ENCODE data around the gene GPATCH11.
A peak's percentile ranks its signal among the peaks of the same experiment; 100 is the strongest.

Gene GPATCH11

GRCh38 chr2:37080689-37081088 lies 3.6 kb upstream of the GPATCH11 start:
- Histone ChIP-seq H3K27me3 (ENCODE audit: insufficient read depth, low read length, poor library complexity) (no peaks in the 10 kb centered on the region), H4K5ac (ENCODE audit: low read length) (no peak overlapping the region), H3K4me2 (ENCODE audit: low read length) (no peak overlapping the region), H3K4me3 (ENCODE audit: low read length) (no peak overlapping the region), H3K56ac (ENCODE audit: low read length) (no peak overlapping the region), H2BK15ac (replicated peaks; ENCODE audit: low read depth) (no peak overlapping the region), H2BK5ac (ENCODE audit: low read length) (no peak overlapping the region), H4K8ac (ENCODE audit: low read depth, low read length) (no peak overlapping the region), H2BK120ac (ENCODE audit: low read depth, low read length) (no peak overlapping the region), H3K18ac (ENCODE audit: low read length) (no peak overlapping the region), H3K79me2 (ENCODE audit: control insufficient read depth, insufficient read depth, low read length) (no peaks in the 10 kb centered on the region), H3K27ac (ENCODE audit: low read depth, low read length) (no peak overlapping the region), H3K4me1 (ENCODE audit: control insufficient read depth, low read depth, low read length) (no peaks in the 10 kb centered on the region), H3K4ac (ENCODE audit: low read depth, low read length) (no peak overlapping the region), H3K23ac (ENCODE audit: low read length) (no peak overlapping the region), H3K36me3 (ENCODE audit: control insufficient read depth, insufficient read depth, low read length) (no peaks in the 10 kb centered on the region), H3K9ac (ENCODE audit: low read length) (no peak overlapping the region), H2AK5ac (ENCODE audit: low read length) (no peak overlapping the region), H3K79me1 (ENCODE audit: low read length) (no peaks in the 10 kb centered on the region)
- no peak for DNase-seq
- no CpG with 5 or more reads among the region's 3 CpGs for WGBS (ENCODE audit: extremely low coverage, insufficient coverage, low lambda C conversion rate)

DNA sequence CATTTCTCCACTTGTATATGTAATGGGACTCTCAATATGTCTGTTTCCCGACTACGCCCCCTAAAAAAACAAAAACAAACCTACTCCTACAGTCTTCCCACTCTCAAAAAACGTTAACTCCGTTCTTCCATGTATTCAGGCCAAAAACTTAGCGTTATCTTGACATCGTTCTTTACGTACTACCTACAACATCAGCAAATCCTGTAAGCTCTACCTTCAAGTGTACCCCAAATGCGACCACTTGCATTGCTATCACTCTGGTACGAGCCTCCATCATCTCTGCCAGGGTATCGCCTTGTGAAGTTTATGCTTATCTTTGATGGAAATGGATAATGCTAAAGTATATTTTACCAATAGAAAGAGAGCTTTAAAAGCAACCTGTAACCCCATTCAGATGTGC lies 479 bp downstream of the GPATCH11 start:
- no peak overlapping the region for H3K27ac ChIP-seq (ENCODE audit: low read depth, low read length)
- H3K18ac ChIP-seq (ENCODE audit: low read length): no peak overlapping the region
- H2BK5ac ChIP-seq (ENCODE audit: low read length): peak overlapping the region; percentile 48
- H3K79me2 ChIP-seq (ENCODE audit: control insufficient read depth, insufficient read depth, low read length): no peaks in the 10 kb centered on the region
- H3K4me2 ChIP-seq (ENCODE audit: low read length): peak overlapping the region; percentile 96
- H4K5ac ChIP-seq (ENCODE audit: low read length): no peak overlapping the region
- peak overlapping the region; percentile 8 for H2AK5ac ChIP-seq (ENCODE audit: low read length)
- no CpG with 5 or more reads among the region's 10 CpGs for WGBS (ENCODE audit: extremely low coverage, insufficient coverage, low lambda C conversion rate)
- H3K4me1 ChIP-seq (ENCODE audit: control insufficient read depth, low read depth, low read length): no peaks in the 10 kb centered on the region
- H3K56ac ChIP-seq (ENCODE audit: low read length): peak overlapping the region; percentile 92
- peak; percentile 28 for DNase-seq
- no peak overlapping the region for H2BK15ac ChIP-seq (replicated peaks; ENCODE audit: low read depth)
- no peak overlapping the region for H2BK120ac ChIP-seq (ENCODE audit: low read depth, low read length)
- no peak overlapping the region for H3K23ac ChIP-seq (ENCODE audit: low read length)
- no peak overlapping the region for H3K4ac ChIP-seq (ENCODE audit: low read depth, low read length)
- H3K27me3 ChIP-seq (ENCODE audit: insufficient read depth, low read length, poor library complexity): no peaks in the 10 kb centered on the region
- H4K8ac ChIP-seq (ENCODE audit: low read depth, low read length): no peak overlapping the region
- peak overlapping the region; percentile 82 for H3K9ac ChIP-seq (ENCODE audit: low read length)
- H3K79me1 ChIP-seq (ENCODE audit: low read length): no peaks in the 10 kb centered on the region
- peak overlapping the region; percentile 88 for H3K4me3 ChIP-seq (ENCODE audit: low read length)
- H3K36me3 ChIP-seq (ENCODE audit: control insufficient read depth, insufficient read depth, low read length): no peaks in the 10 kb centered on the region

- Histone ChIP-seq H3K79me1 (ENCODE audit: low read length) (no peaks in the 10 kb centered on the region), H3K27ac (ENCODE audit: low read depth, low read length) (no peak overlapping the region), H3K18ac (ENCODE audit: low read length) (no peak overlapping the region), H2BK120ac (ENCODE audit: low read depth, low read length) (no peak overlapping the region), H3K9ac (ENCODE audit: low read length) (no peak overlapping the region), H3K4me2 (ENCODE audit: low read length) (no peak overlapping the region), H3K79me2 (ENCODE audit: control insufficient read depth, insufficient read depth, low read length) (no peaks in the 10 kb centered on the region), H2AK5ac (ENCODE audit: low read length) (no peak overlapping the region), H3K56ac (ENCODE audit: low read length) (peak overlapping the region; percentile 9), H4K5ac (ENCODE audit: low read length) (no peak overlapping the region), H3K23ac (ENCODE audit: low read length) (no peak overlapping the region), H3K4me1 (ENCODE audit: control insufficient read depth, low read depth, low read length) (no peaks in the 10 kb centered on the region), H3K36me3 (ENCODE audit: control insufficient read depth, insufficient read depth, low read length) (no peaks in the 10 kb centered on the region), H3K4me3 (ENCODE audit: low read length) (no peak overlapping the region), H3K27me3 (ENCODE audit: insufficient read depth, low read length, poor library complexity) (no peaks in the 10 kb centered on the region), H2BK15ac (replicated peaks; ENCODE audit: low read depth) (no peak overlapping the region), H2BK5ac (ENCODE audit: low read length) (peak overlapping the region; percentile 16), H4K8ac (ENCODE audit: low read depth, low read length) (no peak overlapping the region), H3K4ac (ENCODE audit: low read depth, low read length) (no peak overlapping the region)
- no CpG with 5 or more reads among the region's 1 CpG for WGBS (ENCODE audit: extremely low coverage, insufficient coverage, low lambda C conversion rate)
- DNase-seq: peak; percentile 92
Observed at GRCh38 chr2:37085731-37086147, 1.4 kb downstream of the GPATCH11 start.

GRCh38 chr2:37090019-37090477 lies 5.7 kb downstream of the GPATCH11 start:
- H3K4me3 ChIP-seq (ENCODE audit: low read length): no peak overlapping the region
- H4K8ac ChIP-seq (ENCODE audit: low read depth, low read length): no peak overlapping the region
- no peak overlapping the region for H3K18ac ChIP-seq (ENCODE audit: low read length)
- H3K79me1 ChIP-seq (ENCODE audit: low read length): no peaks in the 10 kb centered on the region
- no peaks in the 10 kb centered on the region for H3K27me3 ChIP-seq (ENCODE audit: insufficient read depth, low read length, poor library complexity)
- no peaks in the 10 kb centered on the region for H3K4me1 ChIP-seq (ENCODE audit: control insufficient read depth, low read depth, low read length)
- no peak overlapping the region for H2BK120ac ChIP-seq (ENCODE audit: low read depth, low read length)
- no peak overlapping the region for H2BK5ac ChIP-seq (ENCODE audit: low read length)
- no peak for DNase-seq
- H3K9ac ChIP-seq (ENCODE audit: low read length): no peak overlapping the region
- H3K36me3 ChIP-seq (ENCODE audit: control insufficient read depth, insufficient read depth, low read length): no peaks in the 10 kb centered on the region
- no peak overlapping the region for H2BK15ac ChIP-seq (replicated peaks; ENCODE audit: low read depth)
- H3K56ac ChIP-seq (ENCODE audit: low read length): no peak overlapping the region
- H3K4me2 ChIP-seq (ENCODE audit: low read length): no peak overlapping the region
- H3K79me2 ChIP-seq (ENCODE audit: control insufficient read depth, insufficient read depth, low read length): no peaks in the 10 kb centered on the region
- no peak overlapping the region for H3K27ac ChIP-seq (ENCODE audit: low read depth, low read length)
- H2AK5ac ChIP-seq (ENCODE audit: low read length): no peak overlapping the region
- no peak overlapping the region for H3K4ac ChIP-seq (ENCODE audit: low read depth, low read length)
- no peak overlapping the region for H3K23ac ChIP-seq (ENCODE audit: low read length)
- no CpG with 5 or more reads among the region's 4 CpGs for WGBS (ENCODE audit: extremely low coverage, insufficient coverage, low lambda C conversion rate)
- no peak overlapping the region for H4K5ac ChIP-seq (ENCODE audit: low read length)

DNA sequence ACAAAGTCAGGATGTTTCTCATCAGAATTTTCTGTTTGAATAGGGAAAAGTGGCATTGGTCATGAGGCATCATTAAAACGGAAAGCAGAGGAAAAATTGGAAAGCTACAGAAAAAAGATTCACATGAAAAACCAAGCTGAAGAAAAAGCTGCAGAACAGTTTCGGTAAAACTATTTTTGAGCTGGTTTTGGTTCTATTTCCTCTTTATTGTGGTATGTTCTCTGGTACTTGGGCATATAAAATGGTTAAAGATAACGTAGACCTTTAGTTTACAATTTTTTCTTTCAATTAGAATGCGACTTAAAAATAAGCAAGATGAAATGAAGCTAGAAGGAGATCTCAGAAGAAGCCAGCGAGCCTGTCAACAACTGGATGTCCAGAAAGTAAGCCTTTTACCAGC lies 7.6 kb downstream of the GPATCH11 start:
- Histone ChIP-seq H2AK5ac (ENCODE audit: low read length) (no peak overlapping the region), H3K27me3 (ENCODE audit: insufficient read depth, low read length, poor library complexity) (no peaks in the 10 kb centered on the region), H3K18ac (ENCODE audit: low read length) (no peak overlapping the region), H2BK5ac (ENCODE audit: low read length) (no peak overlapping the region), H3K36me3 (ENCODE audit: control insufficient read depth, insufficient read depth, low read length) (no peaks in the 10 kb centered on the region), H2BK15ac (replicated peaks; ENCODE audit: low read depth) (no peak overlapping the region), H3K4me2 (ENCODE audit: low read length) (no peak overlapping the region), H3K4me1 (ENCODE audit: control insufficient read depth, low read depth, low read length) (no peaks in the 10 kb centered on the region), H3K56ac (ENCODE audit: low read length) (no peak overlapping the region), H3K79me1 (ENCODE audit: low read length) (no peaks in the 10 kb centered on the region), H3K4me3 (ENCODE audit: low read length) (no peak overlapping the region), H2BK120ac (ENCODE audit: low read depth, low read length) (no peak overlapping the region), H3K9ac (ENCODE audit: low read length) (no peak overlapping the region), H3K27ac (ENCODE audit: low read depth, low read length) (no peak overlapping the region), H4K8ac (ENCODE audit: low read depth, low read length) (no peak overlapping the region), H3K79me2 (ENCODE audit: control insufficient read depth, insufficient read depth, low read length) (no peaks in the 10 kb centered on the region), H3K23ac (ENCODE audit: low read length) (no peak overlapping the region), H3K4ac (ENCODE audit: low read depth, low read length) (no peak overlapping the region), H4K5ac (ENCODE audit: low read length) (no peak overlapping the region)
- WGBS (ENCODE audit: extremely low coverage, insufficient coverage, low lambda C conversion rate): no CpG with 5 or more reads among the region's 5 CpGs
- DNase-seq: no peak

GRCh38 chr2:37096568-37096967 lies 12.2 kb downstream of the GPATCH11 start:
- Histone ChIP-seq H2AK5ac (ENCODE audit: low read length) (no peak overlapping the region), H3K79me1 (ENCODE audit: low read length) (no peaks in the 10 kb centered on the region), H3K27ac (ENCODE audit: low read depth, low read length) (no peak overlapping the region), H3K4me3 (ENCODE audit: low read length) (no peak overlapping the region), H3K23ac (ENCODE audit: low read length) (no peak overlapping the region), H3K4me1 (ENCODE audit: control insufficient read depth, low read depth, low read length) (no peaks in the 10 kb centered on the region), H3K56ac (ENCODE audit: low read length) (no peak overlapping the region), H3K18ac (ENCODE audit: low read length) (no peak overlapping the region), H3K4me2 (ENCODE audit: low read length) (no peak overlapping the region), H4K8ac (ENCODE audit: low read depth, low read length) (no peak overlapping the region), H3K27me3 (ENCODE audit: insufficient read depth, low read length, poor library complexity) (no peaks in the 10 kb centered on the region), H2BK5ac (ENCODE audit: low read length) (no peak overlapping the region), H2BK120ac (ENCODE audit: low read depth, low read length) (no peak overlapping the region), H3K79me2 (ENCODE audit: control insufficient read depth, insufficient read depth, low read length) (no peaks in the 10 kb centered on the region), H3K9ac (ENCODE audit: low read length) (no peak overlapping the region), H3K36me3 (ENCODE audit: control insufficient read depth, insufficient read depth, low read length) (no peaks in the 10 kb centered on the region), H4K5ac (ENCODE audit: low read length) (no peak overlapping the region), H2BK15ac (replicated peaks; ENCODE audit: low read depth) (no peak overlapping the region), H3K4ac (ENCODE audit: low read depth, low read length) (no peak overlapping the region)
- WGBS (ENCODE audit: extremely low coverage, insufficient coverage, low lambda C conversion rate): no CpG with 5 or more reads among the region's 1 CpG
- no peak for DNase-seq

All from mesendoderm (in vitro differentiated cells).